Astrocyte (in vitro differentiated cells and primary cell): Measurements from ENCODE around the gene PGGHG. TPM values are rescaled to one million over a fixed set of nuclear protein-coding genes. Genes with fewer than 3 reads are reported as not detected.
"Not testable (repeated sequence)": the region's sequence is repeated elsewhere in the genome, so short reads cannot be mapped to it uniquely, and the experiment has no call there.

Experiments used
- DNase-seq: peaks from one replicate; pipeline ENCODE4 v3.0.0-alpha.2; 2010; ENCODE audit warnings: low read depth
- FAIRE-seq: peaks from 2 replicates; lab custom pipeline; 2011; peaks lifted over from hg19 to GRCh38; lab: Jason Lieb, UNC
- H2AFZ ChIP-seq: 2 replicates; pipeline ENCODE4 v1.6.0; 2012; ENCODE audit warnings: low read depth, low read length, inconsistent platforms
- H3K27ac ChIP-seq: 2 replicates; pipeline ENCODE4 v1.5.1; 2011; ENCODE audit warnings: low read depth, low read length, inconsistent platforms
- H3K27me3 ChIP-seq: 2 replicates; pipeline ENCODE4 v1.6.0; 2011; ENCODE audit warnings: low read length, inconsistent platforms; ENCODE audit not compliant: insufficient read depth
- H3K36me3 ChIP-seq: 2 replicates; pipeline ENCODE4 v1.5.1; 2011; ENCODE audit warnings: low read length, inconsistent platforms; ENCODE audit not compliant: insufficient read depth
- H3K4me1 ChIP-seq: 2 replicates; pipeline ENCODE4 v1.5.1; 2011; ENCODE audit warnings: low read length, inconsistent platforms; ENCODE audit not compliant: insufficient read depth
- H3K4me2 ChIP-seq: 2 replicates; pipeline ENCODE4 v1.6.0; 2012; ENCODE audit warnings: low read length, inconsistent platforms
- H3K4me3 ChIP-seq: 2 replicates; pipeline ENCODE4 v1.5.1; 2011; ENCODE audit warnings: low read depth, mild to moderate bottlenecking, low read length, inconsistent platforms; ENCODE audit not compliant: insufficient read depth
- H3K79me2 ChIP-seq: 2 replicates; pipeline ENCODE4 v1.6.0; 2012; ENCODE audit warnings: mild to moderate bottlenecking, low read length, inconsistent platforms; ENCODE audit not compliant: insufficient read depth
- H3K9ac ChIP-seq: 2 replicates; pipeline ENCODE4 v1.6.0; 2012; ENCODE audit warnings: mild to moderate bottlenecking, low read length, inconsistent platforms
- H3K9me3 ChIP-seq: 2 replicates; pipeline ENCODE4 v1.5.1; 2012; ENCODE audit warnings: low read depth, mild to moderate bottlenecking, low read length, inconsistent platforms; ENCODE audit not compliant: insufficient read depth
- H4K20me1 ChIP-seq: 2 replicates; pipeline ENCODE4 v1.6.0; 2012; ENCODE audit warnings: low read length, inconsistent platforms; ENCODE audit not compliant: insufficient read depth
- H3K27ac Mint-ChIP-seq: one replicate; pipeline ENCODE4 v1.8.0; 2021; ENCODE audit warnings: mild to moderate bottlenecking, mixed read lengths; ENCODE audit not compliant: unreplicated experiment
- H3K27me3 Mint-ChIP-seq: one replicate; pipeline ENCODE4 v1.8.0; 2021; ENCODE audit warnings: low read depth, mixed read lengths; ENCODE audit not compliant: unreplicated experiment
- H3K36me3 Mint-ChIP-seq: one replicate; pipeline ENCODE4 v1.8.0; 2021; ENCODE audit warnings: low read depth, mixed read lengths; ENCODE audit not compliant: unreplicated experiment
- H3K4me1 Mint-ChIP-seq: one replicate; pipeline ENCODE4 v1.8.0; 2021; ENCODE audit warnings: low read depth, mixed read lengths; ENCODE audit not compliant: unreplicated experiment
- H3K4me3 Mint-ChIP-seq: one replicate; pipeline ENCODE4 v1.8.0; 2021; ENCODE audit warnings: mild to moderate bottlenecking, moderate library complexity, mixed read lengths; ENCODE audit not compliant: unreplicated experiment
- H3K9me3 Mint-ChIP-seq: one replicate; pipeline ENCODE4 v1.8.0; 2021; ENCODE audit warnings: mild to moderate bottlenecking, mixed read lengths; ENCODE audit not compliant: unreplicated experiment
- CTCF ChIP-seq: IDR thresholded peaks from 2 replicates; pipeline ENCODE4 v1.5.1; 2011; ENCODE audit warnings: low read depth, mild to moderate bottlenecking, inconsistent platforms, low read length, moderate library complexity; ENCODE audit not compliant: insufficient read depth
- EZH2 ChIP-seq: IDR thresholded peaks from 2 replicates; pipeline ENCODE4 v1.6.1; 2012; ENCODE audit warnings: mild to moderate bottlenecking, low read length, inconsistent platforms; ENCODE audit not compliant: insufficient read depth
- total RNA-seq: library from RNA; stranded (reverse); gene quantifications from 2 replicates; pipeline ENCODE4 v1.2.1, GENCODE V29; 2021

The PGGHG gene
- total RNA-seq, 1 donor from 2014 or later = 25.1 TPM

- not testable (repeated sequence) for H3K9me3 ChIP-seq, H4K20me1 ChIP-seq, H3K79me2 ChIP-seq, H3K27ac ChIP-seq, H2AFZ ChIP-seq, H3K4me3 ChIP-seq, H3K36me3 Mint-ChIP-seq, H3K36me3 ChIP-seq, H3K9ac ChIP-seq, H3K27me3 Mint-ChIP-seq, DNase-seq, H3K9me3 Mint-ChIP-seq, FAIRE-seq
- Mint-ChIP-seq H3K27ac (peak overlapping the region; percentile 93), H3K4me3 (peak overlapping the region; percentile 81), H3K4me1 (peaks cover 25% of the 10 kb centered on the region)
- Histone ChIP-seq H3K4me2 (peak overlapping the region; percentile 55), H3K4me1 (peaks cover 22% of the 10 kb centered on the region), H3K27me3 (peaks cover 10% of the 10 kb centered on the region)
Measured at GRCh38 chr11:311013-311748, 22.3 kb downstream of the PGGHG start.

- DNase-seq (no peak), FAIRE-seq (no peak)
- Histone ChIP-seq H3K27ac (no peak overlapping the region), H3K4me2 (peak overlapping the region; percentile 41), H3K4me1 (peaks cover 22% of the 10 kb centered on the region), H3K9ac (no peak overlapping the region), H3K9me3 (no peaks in the 10 kb centered on the region), H3K36me3 (no peaks in the 10 kb centered on the region), H2AFZ (no peak overlapping the region), H3K27me3 (peaks cover 21% of the 10 kb centered on the region), H3K4me3 (no peak overlapping the region), H4K20me1 (no peaks in the 10 kb centered on the region), H3K79me2 (peaks cover 6% of the 10 kb centered on the region)
- TF ChIP-seq EZH2 (no peak), CTCF (no peak)
- Mint-ChIP-seq H3K27ac (peak overlapping the region; percentile 93), H3K4me1 (peaks cover 30% of the 10 kb centered on the region), H3K9me3 (no peaks in the 10 kb centered on the region), H3K27me3 (no peaks in the 10 kb centered on the region), H3K36me3 (peaks cover 7% of the 10 kb centered on the region), H3K4me3 (peak overlapping the region; percentile 95)
Measured at GRCh38 chr11:312092-312816, 23.3 kb downstream of the PGGHG start.

GRCh38 chr11:313304-313786 is 24.4 kb downstream of the PGGHG start:
- no peak overlapping the region for H2AFZ ChIP-seq
- H3K4me3 ChIP-seq = no peak overlapping the region
- H3K27me3 ChIP-seq = peaks cover 26% of the 10 kb centered on the region
- H3K27me3 Mint-ChIP-seq = no peaks in the 10 kb centered on the region
- H3K27ac ChIP-seq = no peak overlapping the region
- peaks cover 18% of the 10 kb centered on the region for H3K4me1 ChIP-seq
- H3K9ac ChIP-seq = no peak overlapping the region
- FAIRE-seq (no peak), DNase-seq (no peak)
- peaks cover 32% of the 10 kb centered on the region for H3K4me1 Mint-ChIP-seq
- no peaks in the 10 kb centered on the region for H4K20me1 ChIP-seq
- H3K36me3 Mint-ChIP-seq = peaks cover 7% of the 10 kb centered on the region
- no peak overlapping the region for H3K4me2 ChIP-seq
- TF ChIP-seq EZH2 (no peak), CTCF (no peak)
- no peaks in the 10 kb centered on the region for H3K36me3 ChIP-seq
- peaks cover 6% of the 10 kb centered on the region for H3K79me2 ChIP-seq
- no peaks in the 10 kb centered on the region for H3K9me3 ChIP-seq
- H3K4me3 Mint-ChIP-seq = peak overlapping the region; percentile 95
- H3K9me3 Mint-ChIP-seq = no peaks in the 10 kb centered on the region
- peak overlapping the region; percentile 83 for H3K27ac Mint-ChIP-seq
